SK-N-MC (cell line): Measurements from ENCODE around the gene SEMA4D.

Experiments
- DNase-seq: peaks from one replicate; pipeline ENCODE4 v3.0.0-alpha.2; 2011; ENCODE audit warnings: low read depth, low spot score
- H3K27ac ChIP-seq: fragments of 200-600 bp; sonication (generic); 2 replicates; pipeline ENCODE4 v1.5.1; 2016; ENCODE audit warnings: mixed run types
- H3K36me3 ChIP-seq: fragments of 200-600 bp; sonication (generic); 2 replicates; pipeline ENCODE4 v1.6.1; 2017; ENCODE audit warnings: antibody characterized with exemption, low read length, mixed read lengths; ENCODE audit not compliant: insufficient read depth
- H3K4me3 ChIP-seq: fragments of 200-600 bp; sonication (generic); 2 replicates; pipeline ENCODE4 v1.5.1; 2016
- H3K9ac ChIP-seq: fragments of 200-600 bp; sonication (generic); 2 replicates; pipeline ENCODE4 v1.8.0; 2017; ENCODE audit warnings: mixed run types, mixed read lengths; ENCODE audit not compliant: insufficient read length
- H3K9me3 ChIP-seq: fragments of 200-600 bp; sonication (generic); 2 replicates; pipeline ENCODE4 v1.6.1; 2017; ENCODE audit warnings: low read depth, mild to moderate bottlenecking, antibody characterized with exemption, low read length, moderate library complexity, mixed read lengths
- EZH2 ChIP-seq: fragments of 200-600 bp; sonication (generic); IDR thresholded peaks from one replicate; pipeline ENCODE4 v1.6.1; 2017; ENCODE audit warnings: antibody characterized with exemption
- FOXP2 ChIP-seq: optimal IDR thresholded peaks from 2 replicates; pipeline ENCODE3; 2011; ENCODE audit warnings: mild to moderate bottlenecking, moderate library complexity; ENCODE audit not compliant: insufficient read depth; ENCODE audit errors: extremely low read length, control extremely low read depth
- POLR2AphosphoS5 ChIP-seq: IDR thresholded peaks from 2 replicates; pipeline ENCODE4 v1.6.1; 2012; ENCODE audit warnings: mild to moderate bottlenecking, low read depth, low read length, borderline replicate concordance

SEMA4D gene

GRCh38 chr9:89354471-89354870, 143.4 kb downstream of the SEMA4D start:
- TF ChIP-seq POLR2AphosphoS5 (no peak), FOXP2 (no peak), EZH2 (no peak)
- Histone ChIP-seq H3K4me3 (no peak overlapping the region), H3K9me3 (no peaks in the 10 kb centered on the region), H3K36me3 (peaks cover 95% of the 10 kb centered on the region), H3K27ac (no peak overlapping the region), H3K9ac (no peak overlapping the region)
- DNase-seq: no peak

- Histone ChIP-seq H3K9ac (no peak overlapping the region), H3K9me3 (no peaks in the 10 kb centered on the region), H3K4me3 (no peak overlapping the region), H3K36me3 (peaks cover 97% of the 10 kb centered on the region), H3K27ac (no peak overlapping the region)
- TF ChIP-seq POLR2AphosphoS5 (no peak), EZH2 (no peak), FOXP2 (no peak)
- DNase-seq: no peak
Measured at GRCh38 chr9:89353989-89354388, 143.9 kb downstream of the SEMA4D start.

- peaks cover 97% of the 10 kb centered on the region for H3K36me3 ChIP-seq
- no peak overlapping the region for H3K27ac ChIP-seq
- no peaks in the 10 kb centered on the region for H3K9me3 ChIP-seq
- TF ChIP-seq EZH2 (no peak), FOXP2 (no peak), POLR2AphosphoS5 (no peak)
- no peak overlapping the region for H3K4me3 ChIP-seq
- no peak for DNase-seq
- H3K9ac ChIP-seq: no peak overlapping the region
Measured at GRCh38 chr9:89352874-89353649, 144.9 kb downstream of the SEMA4D start.

- TF ChIP-seq EZH2: no peak
- no peak for TF ChIP-seq POLR2AphosphoS5
- TF ChIP-seq FOXP2: no peak
- H3K27ac ChIP-seq: no peak overlapping the region
- no peaks in the 10 kb centered on the region for H3K9me3 ChIP-seq
- no peak overlapping the region for H3K9ac ChIP-seq
- H3K36me3 ChIP-seq: peaks cover 97% of the 10 kb centered on the region
- H3K4me3 ChIP-seq: no peak overlapping the region
- DNase-seq: no peak
Measured at GRCh38 chr9:89352451-89352850, 145.5 kb downstream of the SEMA4D start.

GRCh38 chr9:89351584-89352300, 146.2 kb downstream of the SEMA4D start:
- TF ChIP-seq FOXP2 (no peak), POLR2AphosphoS5 (no peak), EZH2 (no peak)
- peaks cover 98% of the 10 kb centered on the region for H3K36me3 ChIP-seq

GRCh38 chr9:89350988-89351557, 146.8 kb downstream of the SEMA4D start:
- no peak overlapping the region for H3K4me3 ChIP-seq
- H3K36me3 ChIP-seq: peaks cover 98% of the 10 kb centered on the region
- DNase-seq: no peak
- no peak overlapping the region for H3K27ac ChIP-seq
- no peak overlapping the region for H3K9ac ChIP-seq
- TF ChIP-seq POLR2AphosphoS5 (no peak), EZH2 (no peak), FOXP2 (no peak)
- no peaks in the 10 kb centered on the region for H3K9me3 ChIP-seq

More at GRCh38 chr9:89351584-89352300, 146.2 kb downstream of the SEMA4D start:
- no peak overlapping the region for H3K27ac ChIP-seq
- no peaks in the 10 kb centered on the region for H3K9me3 ChIP-seq
- no peak for DNase-seq
- H3K9ac ChIP-seq: no peak overlapping the region
- H3K4me3 ChIP-seq: no peak overlapping the region

- TF ChIP-seq FOXP2 (no peak), EZH2 (no peak), POLR2AphosphoS5 (no peak)
- Histone ChIP-seq H3K9ac (no peak overlapping the region), H3K27ac (no peak overlapping the region), H3K36me3 (peaks cover 99% of the 10 kb centered on the region), H3K4me3 (no peak overlapping the region), H3K9me3 (no peaks in the 10 kb centered on the region)
- no peak for DNase-seq
Measured at GRCh38 chr9:89349607-89350006, 148.3 kb downstream of the SEMA4D start.

GRCh38 chr9:89347651-89348050, 150.3 kb downstream of the SEMA4D start:
- DNase-seq: no peak
- peaks cover 98% of the 10 kb centered on the region for H3K36me3 ChIP-seq
- no peaks in the 10 kb centered on the region for H3K9me3 ChIP-seq
- TF ChIP-seq EZH2 (no peak), POLR2AphosphoS5 (no peak), FOXP2 (no peak)
- no peak overlapping the region for H3K27ac ChIP-seq
- no peak overlapping the region for H3K9ac ChIP-seq
- no peak overlapping the region for H3K4me3 ChIP-seq

- DNase-seq: no peak
- TF ChIP-seq POLR2AphosphoS5: no peak
- no peak for TF ChIP-seq FOXP2
- TF ChIP-seq EZH2: no peak
- H3K4me3 ChIP-seq: no peak overlapping the region
- H3K27ac ChIP-seq: no peak overlapping the region
- peaks cover 98% of the 10 kb centered on the region for H3K36me3 ChIP-seq
- H3K9ac ChIP-seq: no peak overlapping the region
- no peaks in the 10 kb centered on the region for H3K9me3 ChIP-seq
Measured at GRCh38 chr9:89346696-89347095, 151.2 kb downstream of the SEMA4D start.
